NCI-H2196 treated with DMSO at 0.1 percent for 48 hours (cell line): Measurements from ENCODE around the gene SMAD9.
A peak's percentile ranks its signal among the peaks of the same experiment; 100 is the strongest.

ENCODE experiments used
- DNase-seq: peaks from one replicate; lab custom pipeline; 2025; ENCODE audit not compliant: unreplicated experiment; lab: John Stamatoyannopoulos, UW

Gene SMAD9

GRCh38 chr13:36866232-36866631, 53.8 kb downstream of the SMAD9 start:
- DNase-seq, result no peak

- DNase-seq, result no peak
These were observed 54.8 kb downstream of the SMAD9 start for GRCh38 chr13:36865265-36865664.

GRCh38 chr13:36862722-36863121, 57.3 kb downstream of the SMAD9 start:
- no peak for DNase-seq

- no peak for DNase-seq
These were observed 57.9 kb downstream of the SMAD9 start for GRCh38 chr13:36862002-36862685.

GRCh38 chr13:36859259-36859658, 60.8 kb downstream of the SMAD9 start:
- no peak for DNase-seq

- peak; percentile 13 for DNase-seq
These were observed 61.7 kb downstream of the SMAD9 start for GRCh38 chr13:36858290-36858689.

- no peak for DNase-seq
These were observed 62.8 kb downstream of the SMAD9 start for GRCh38 chr13:36857253-36857652.

- DNase-seq, result no peak
These were observed 69.1 kb downstream of the SMAD9 start for GRCh38 chr13:36850790-36851438.

- no peak for DNase-seq
These were observed 71.6 kb downstream of the SMAD9 start for GRCh38 chr13:36848199-36848982.

- no peak for DNase-seq
These were observed 72.4 kb downstream of the SMAD9 start for GRCh38 chr13:36847606-36848005.

GRCh38 chr13:36841391-36841790, 78.6 kb downstream of the SMAD9 start:
- no peak for DNase-seq

- DNase-seq, result no peak
These were observed 79.3 kb downstream of the SMAD9 start for GRCh38 chr13:36840718-36841250.

GRCh38 chr13:36839981-36840380, 80.1 kb downstream of the SMAD9 start:
- DNase-seq, result no peak

GRCh38 chr13:36839281-36839680, 80.8 kb downstream of the SMAD9 start:
- no peak for DNase-seq

- no peak for DNase-seq
These were observed 82.5 kb downstream of the SMAD9 start for GRCh38 chr13:36837354-36838092.

- no peak for DNase-seq
These were observed 85.7 kb downstream of the SMAD9 start for GRCh38 chr13:36834299-36834698.

GRCh38 chr13:36831291-36831690, 88.7 kb downstream of the SMAD9 start:
- no peak for DNase-seq

GRCh38 chr13:36829753-36830152, 90.3 kb downstream of the SMAD9 start:
- no peak for DNase-seq

GRCh38 chr13:36822785-36823184, 97.3 kb downstream of the SMAD9 start:
- DNase-seq, result no peak

- DNase-seq, result no peak
These were observed 99.8 kb downstream of the SMAD9 start for GRCh38 chr13:36820222-36820621.

- no peak for DNase-seq
These were observed 100.3 kb downstream of the SMAD9 start for GRCh38 chr13:36819739-36820090.
